IMR-90 (cell line): ENCODE data around the gene SARDH. TPM values are rescaled to one million over a fixed set of nuclear protein-coding genes. Genes with fewer than 3 reads are reported as not detected.

ENCODE experiments used
- ATAC-seq: fragments of 200-7000 bp; cut with Tn5 transposase; 2 replicates; pipeline ENCODE4 v1.9.1; 2020; ENCODE audit warnings: low read depth, mild to moderate bottlenecking, moderate library complexity
- BruUV-seq: library from RNA; stranded (reverse); fragments of 400-500 nt; replicated peaks from 2 replicates; lab custom pipeline; 2021; lab: Mats Ljungman, UMichigan
- CTCF ChIA-PET: fragments of 300-600 bp; formaldehyde crosslinking; extraction: SDS; loops from one replicate; lab custom pipeline; 2021; ENCODE audit warnings: antibody characterized with exemption; lab: Yijun Ruan, JAX
- POLR2A ChIA-PET: fragments of 300-600 bp; sonication (Branson Sonifier 250); formaldehyde crosslinking; loops from one replicate; lab custom pipeline; 2022; ENCODE audit warnings: antibody characterized with exemption; ENCODE audit not compliant: unreplicated experiment; lab: Charles Lee
- DNase-seq: peaks from one replicate; pipeline ENCODE4 v3.0.0; 2013
- H2AFZ ChIP-seq: replicated peaks from 2 replicates; pipeline ENCODE3; 2013; ENCODE audit warnings: low read length, mild to moderate bottlenecking; ENCODE audit not compliant: poor library complexity
- H2AK5ac ChIP-seq: 2 replicates; pipeline ENCODE4 v1.6.1; 2013; ENCODE audit warnings: low read depth, low read length, inconsistent platforms
- H2AK9ac ChIP-seq: replicated peaks from 2 replicates; pipeline ENCODE3; 2013; ENCODE audit warnings: mild to moderate bottlenecking, low read depth, low read length, moderate library complexity; ENCODE audit not compliant: poor library complexity
- H2BK120ac ChIP-seq: 2 replicates; pipeline ENCODE4 v1.6.1; 2013; ENCODE audit warnings: low read depth, low read length, inconsistent platforms
- H2BK15ac ChIP-seq: 3 replicates; pipeline ENCODE4 v1.6.1; 2013; ENCODE audit warnings: low read depth, low read length, inconsistent platforms
- H2BK20ac ChIP-seq: 2 replicates; pipeline ENCODE4 v1.6.1; 2013; ENCODE audit warnings: low read depth, mild to moderate bottlenecking, inconsistent platforms, low read length, moderate library complexity
- H2BK5ac ChIP-seq: 2 replicates; pipeline ENCODE4 v1.6.1; 2013; ENCODE audit warnings: mild to moderate bottlenecking, low read depth, low read length, inconsistent platforms; ENCODE audit not compliant: poor library complexity, severe bottlenecking
- H3K14ac ChIP-seq: replicated peaks from 2 replicates; pipeline ENCODE4 v1.6.1; 2013; ENCODE audit warnings: low read depth, low read length, inconsistent platforms
- H3K18ac ChIP-seq: 2 replicates; pipeline ENCODE4 v1.6.1; 2013; ENCODE audit warnings: low read depth, low read length, control low read depth
- H3K23ac ChIP-seq: 2 replicates; pipeline ENCODE4 v1.6.1; 2013; ENCODE audit warnings: low read depth, low read length, inconsistent platforms
- H3K27ac ChIP-seq: 2 replicates; pipeline ENCODE4 v1.5.1; 2013; ENCODE audit warnings: mild to moderate bottlenecking, control low read depth, low read length; ENCODE audit not compliant: insufficient read depth
- H3K27me3 ChIP-seq: 2 replicates; pipeline ENCODE4 v1.6.1; 2013; ENCODE audit warnings: low read length; ENCODE audit not compliant: control insufficient read depth, insufficient read depth
- H3K36me3 ChIP-seq: 2 replicates; pipeline ENCODE4 v1.6.1; 2013; ENCODE audit warnings: low read length, mixed read lengths; ENCODE audit not compliant: control insufficient read depth, insufficient read depth
- H3K4ac ChIP-seq: 2 replicates; pipeline ENCODE4 v1.6.1; 2013; ENCODE audit warnings: low read depth, low read length, inconsistent platforms
- H3K4me1 ChIP-seq: 2 replicates; pipeline ENCODE4 v1.6.1; 2013; ENCODE audit warnings: low read length, mixed read lengths; ENCODE audit not compliant: control insufficient read depth, insufficient read depth
- H3K4me2 ChIP-seq: 2 replicates; pipeline ENCODE4 v1.6.1; 2013; ENCODE audit warnings: low read depth, mild to moderate bottlenecking, control low read depth, low read length, moderate library complexity
- H3K4me3 ChIP-seq: 2 replicates; pipeline ENCODE4 v1.5.1; 2013; ENCODE audit warnings: low read depth, mild to moderate bottlenecking, control low read depth, low read length, moderate library complexity; ENCODE audit not compliant: insufficient read depth
- H3K56ac ChIP-seq: 2 replicates; pipeline ENCODE4 v1.6.1; 2013; ENCODE audit warnings: low read length, inconsistent platforms; ENCODE audit not compliant: insufficient read depth; ENCODE audit errors: extremely low read depth
- H3K79me1 ChIP-seq, 2 experiments: 2 replicates each; pipeline ENCODE4 v1.6.1; 2013; ENCODE audit warnings: low read length in 2 of 2, inconsistent platforms in 1 of 2, low read depth in 1 of 2
- H3K9ac ChIP-seq: 2 replicates; pipeline ENCODE4 v1.6.1; 2013; ENCODE audit warnings: low read depth, low read length, control low read depth
- H3K9me1 ChIP-seq: 2 replicates; pipeline ENCODE4 v1.6.1; 2013; ENCODE audit warnings: low read length, inconsistent platforms; ENCODE audit not compliant: insufficient read depth
- H3K9me3 ChIP-seq: 2 replicates; pipeline ENCODE4 v1.6.1; 2013; ENCODE audit warnings: low read length; ENCODE audit not compliant: control insufficient read depth, insufficient read depth
- H4K20me1 ChIP-seq: 2 replicates; pipeline ENCODE4 v1.6.1; 2013; ENCODE audit warnings: low read length, inconsistent platforms; ENCODE audit not compliant: insufficient read depth
- H4K5ac ChIP-seq: 2 replicates; pipeline ENCODE4 v1.6.1; 2013; ENCODE audit warnings: mild to moderate bottlenecking, low read depth, low read length, control low read depth
- H4K8ac ChIP-seq, 2 experiments: 2 replicates each; pipeline ENCODE4 v1.6.1; 2013; ENCODE audit warnings: low read depth in 2 of 2, low read length in 2 of 2, control low read depth in 1 of 2, inconsistent platforms in 1 of 2
- H4K91ac ChIP-seq: 2 replicates; pipeline ENCODE4 v1.6.1; 2013; ENCODE audit warnings: low read depth, low read length, inconsistent platforms; ENCODE audit not compliant: insufficient read depth
- BHLHE40 ChIP-seq: fragments of 150-350 bp; IDR thresholded peaks from 2 replicates; pipeline ENCODE4 v1.6.1; 2016; ENCODE audit warnings: mild to moderate bottlenecking, low read depth, low read length
- CEBPB ChIP-seq: IDR thresholded peaks from 2 replicates; pipeline ENCODE4 v1.6.1; 2012; ENCODE audit warnings: low read depth, low read length, improper control_type of control experiment
- CHD1 ChIP-seq: IDR thresholded peaks from 2 replicates; pipeline ENCODE4 v1.6.1; 2012; ENCODE audit warnings: low read depth, low read length, improper control_type of control experiment
- CTCF ChIP-seq: conservative IDR thresholded peaks from 2 replicates; pipeline ENCODE4 v1.5.1; 2012; ENCODE audit warnings: mild to moderate bottlenecking, low read depth, low read length, improper control_type of control experiment
- FOS ChIP-seq: fragments of 150-350 bp; IDR thresholded peaks from 2 replicates; pipeline ENCODE4 v1.6.1; 2016; ENCODE audit warnings: low read depth, low read length
- MAFK ChIP-seq: IDR thresholded peaks from 2 replicates; pipeline ENCODE4 v1.6.1; 2012; ENCODE audit warnings: low read depth, low read length, improper control_type of control experiment
- MAZ ChIP-seq: IDR thresholded peaks from 2 replicates; pipeline ENCODE4 v1.6.1; 2012; ENCODE audit warnings: low read depth, mild to moderate bottlenecking, low read length, improper control_type of control experiment, moderate library complexity, borderline replicate concordance
- MXI1 ChIP-seq: IDR thresholded peaks from 2 replicates; pipeline ENCODE4 v1.6.1; 2012; ENCODE audit warnings: low read depth, mild to moderate bottlenecking, low read length, moderate library complexity, borderline replicate concordance
- NFE2L2 ChIP-seq: fragments of 150-350 bp; IDR thresholded peaks from 2 replicates; pipeline ENCODE4 v1.6.1; 2016; ENCODE audit warnings: low read depth, mild to moderate bottlenecking, low read length
- POLR2A ChIP-seq: IDR thresholded peaks from 2 replicates; pipeline ENCODE4 v1.6.1; 2012; ENCODE audit warnings: mild to moderate bottlenecking, low read depth, low read length
- RAD21 ChIP-seq: IDR thresholded peaks from 2 replicates; pipeline ENCODE4 v1.6.1; 2012; ENCODE audit warnings: low read length, improper control_type of control experiment
- RCOR1 ChIP-seq: IDR thresholded peaks from 2 replicates; pipeline ENCODE4 v1.6.1; 2012; ENCODE audit warnings: mild to moderate bottlenecking, low read length, improper control_type of control experiment; ENCODE audit not compliant: insufficient replicate concordance
- RFX5 ChIP-seq: IDR thresholded peaks from 2 replicates; pipeline ENCODE4 v1.8.0; 2012; ENCODE audit warnings: low read depth, mild to moderate bottlenecking, low read length, moderate library complexity
- SMC3 ChIP-seq: fragments of 150-350 bp; IDR thresholded peaks from 2 replicates; pipeline ENCODE4 v1.6.1; 2016; ENCODE audit warnings: low read depth, mild to moderate bottlenecking, antibody characterized with exemption, low read length, moderate library complexity
- USF2 ChIP-seq: fragments of 150-350 bp; IDR thresholded peaks from 2 replicates; pipeline ENCODE4 v1.6.1; 2017; ENCODE audit warnings: mild to moderate bottlenecking, antibody characterized with exemption, low read length, low read depth
- WGBS, 2 experiments: methylation state at CpG; one replicate each; pipeline versions ENCODE4 v1.1.5 to v1.1.7; 2013; ENCODE audit warnings: missing lambda C conversion rate in 2 of 2; ENCODE audit not compliant: insufficient read length in 1 of 2; ENCODE audit errors: extremely low coverage in 2 of 2; 5-methylcytosine and 5-hydroxymethylcytosine counted together
- dilution Hi-C: fragments of 300-500 bp; cut with HindIII; formaldehyde crosslinking; loops from one replicate; pipeline ENCODE4 v1.14.3; 2018; ENCODE audit warnings: low sequenced_read_pairs; ENCODE audit not compliant: unreplicated experiment
- in situ Hi-C: fragments of 300-500 bp; cut with MboI; formaldehyde crosslinking; loops from 3 replicates; pipeline ENCODE4 v1.14.3; 2019; ENCODE audit warnings: low sequenced_read_pairs, inconsistent platforms, mixed read lengths
- intact Hi-C: fragments of 100-400 bp; cut with micrococcal nuclease; formaldehyde crosslinking; loops from 2 replicates; pipeline ENCODE4 v1.10.0; 2022
- polyA plus RNA-seq, 3 experiments: library from polyadenylated mRNA; depleted of rRNA; stranded (reverse); fragments of >200 nt; gene quantifications; 2 replicates each; pipeline ENCODE4 v1.2.3, GENCODE V29; 2012; ENCODE audit warnings: low replicate concordance in 1 of 3
- total RNA-seq: library from RNA; depleted of rRNA; stranded (reverse); fragments of >200 nt; gene quantifications from 2 replicates; pipeline ENCODE4 v1.2.3, GENCODE V29; 2012
- TF ChIP-seq, protein P1 (sequence below): fragments of 150-350 bp; IDR thresholded peaks from 2 replicates; pipeline ENCODE4 v1.6.1; 2016; ENCODE audit warnings: low read depth, mild to moderate bottlenecking, low read length, moderate library complexity, borderline replicate concordance

SARDH gene
- total and polyA plus RNA-seq, 2 of the 4 experiments (the other 2 are of a cell fraction): 5.0 to 7.5 TPM

GRCh38 chr9:133669182-133669801, 68.9 kb downstream of the SARDH start:
- intact Hi-C loops: no loop called here
- H3K18ac ChIP-seq: no peak overlapping the region
- no peaks in the 10 kb centered on the region for H4K20me1 ChIP-seq
- H3K79me1 ChIP-seq: no peaks in the 10 kb centered on the region
- H3K9me3 ChIP-seq: no peaks in the 10 kb centered on the region
- H4K5ac ChIP-seq: no peak overlapping the region
- no peak overlapping the region for H2AK5ac ChIP-seq
- H2AK9ac ChIP-seq: no peak overlapping the region
- ChIA-PET CTCF (no interaction called here), POLR2A (no interaction called here)
- no peak for TF ChIP-seq MAFK
- TF ChIP-seq MAZ: no peak
- TF ChIP-seq, protein P1, sequence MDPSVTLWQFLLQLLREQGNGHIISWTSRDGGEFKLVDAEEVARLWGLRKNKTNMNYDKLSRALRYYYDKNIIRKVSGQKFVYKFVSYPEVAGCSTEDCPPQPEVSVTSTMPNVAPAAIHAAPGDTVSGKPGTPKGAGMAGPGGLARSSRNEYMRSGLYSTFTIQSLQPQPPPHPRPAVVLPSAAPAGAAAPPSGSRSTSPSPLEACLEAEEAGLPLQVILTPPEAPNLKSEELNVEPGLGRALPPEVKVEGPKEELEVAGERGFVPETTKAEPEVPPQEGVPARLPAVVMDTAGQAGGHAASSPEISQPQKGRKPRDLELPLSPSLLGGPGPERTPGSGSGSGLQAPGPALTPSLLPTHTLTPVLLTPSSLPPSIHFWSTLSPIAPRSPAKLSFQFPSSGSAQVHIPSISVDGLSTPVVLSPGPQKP: no peak
- no peak for TF ChIP-seq RAD21
- no peak for TF ChIP-seq CTCF
- no peak for TF ChIP-seq POLR2A
- no peak for TF ChIP-seq CHD1
- TF ChIP-seq CEBPB: no peak
- no peak for TF ChIP-seq USF2
- no peak for TF ChIP-seq MXI1
- TF ChIP-seq SMC3: no peak
- no peak for TF ChIP-seq RFX5
- TF ChIP-seq BHLHE40: no peak
- TF ChIP-seq RCOR1: no peak
- TF ChIP-seq NFE2L2: no peak
- no peak for TF ChIP-seq FOS
- DNase-seq (no peak), ATAC-seq (no peak)
- no peak overlapping the region for H3K4ac ChIP-seq
- H2BK20ac ChIP-seq: no peak overlapping the region
- no peak overlapping the region for H2AFZ ChIP-seq
- in situ Hi-C loops: no loop called here
- H3K36me3 ChIP-seq: no peaks in the 10 kb centered on the region
- H3K4me2 ChIP-seq: no peak overlapping the region
- no peak overlapping the region for H4K8ac ChIP-seq
- H3K4me1 ChIP-seq: no peaks in the 10 kb centered on the region
- BruUV-seq: no TSS peak
- dilution Hi-C loops: no loop called here
- no peak overlapping the region for H3K56ac ChIP-seq
- H3K23ac ChIP-seq: no peak overlapping the region
- H2BK5ac ChIP-seq: no peak overlapping the region
- no peak overlapping the region for H3K14ac ChIP-seq
- WGBS, 2 experiments: 40% methylated on average over 1 of the region's 16 CpGs; no CpG with 5 or more reads in 1 of the 2 experiments
- H3K4me3 ChIP-seq: no peak overlapping the region
- H3K9ac ChIP-seq: no peak overlapping the region
- H2BK15ac ChIP-seq: no peak overlapping the region
- H2BK120ac ChIP-seq: no peak overlapping the region
- no peaks in the 10 kb centered on the region; the same call in 1 of the 2 replicates for H3K27me3 ChIP-seq
- H3K27ac ChIP-seq: no peak overlapping the region
- no peak overlapping the region for H4K91ac ChIP-seq
- no peaks in the 10 kb centered on the region for H3K9me1 ChIP-seq
